Measurements from ENCODE around the gene SLC10A7. TPM values are rescaled to one million over a fixed set of nuclear protein-coding genes. Genes with fewer than 3 reads are reported as not detected.

Gene SLC10A7
- total and polyA plus RNA-seq, 2 donors (not counting 1 experiment from before 2014, with no cell fraction given) = 7.4 to 12.6 TPM

GRCh38 chr4:146246381-146246780 is 275.4 kb downstream of the SLC10A7 start:
- DNase-seq (ENCODE audit: low read depth in 2 of 2) = no peak
- no peak overlapping the region for H3K4me2 ChIP-seq (ENCODE audit: extremely low read depth, insufficient read depth, low read length)
- TF ChIP-seq EZH2 (IDR thresholded peaks at IDR 0.05; ENCODE audit: low read length, missing control alignments) (no peak), CTCF (conservative IDR thresholded peaks at IDR 0.05 in 1 of 2, IDR thresholded peaks at IDR 0.05 in 1 of 2; ENCODE audit: low read depth in 1 of 2, low read length in 2 of 2) (no peak)
- H4K20me1 ChIP-seq (ENCODE audit: control insufficient read depth, extremely low read depth, insufficient read depth, low read length) = no peaks in the 10 kb centered on the region
- no peak overlapping the region for H2AFZ ChIP-seq (ENCODE audit: low read length)
- no peaks in the 10 kb centered on the region for H3K79me2 ChIP-seq (ENCODE audit: control insufficient read depth, insufficient read depth, low read length)
- H3K27me3 ChIP-seq (ENCODE audit: control insufficient read depth, insufficient read depth, low read length) = no peaks in the 10 kb centered on the region
- H3K36me3 ChIP-seq (ENCODE audit: control insufficient read depth, insufficient read depth, low read length) = no peaks in the 10 kb centered on the region
- no peaks in the 10 kb centered on the region for H3K9me3 ChIP-seq (ENCODE audit: control insufficient read depth, insufficient read depth, low read depth, low read length)
- no peak overlapping the region for H3K4me3 ChIP-seq (replicated peaks in 1 of 4; ENCODE audit: control extremely low read depth in 1 of 4, insufficient read depth in 1 of 4, low read depth in 3 of 4, low read length in 4 of 4)
- H3K27ac ChIP-seq (ENCODE audit: insufficient read depth, low read length) = no peak overlapping the region
- no peak overlapping the region for H3K9ac ChIP-seq (ENCODE audit: insufficient read depth, low read length)
- H3K4me1 ChIP-seq (ENCODE audit: control insufficient read depth, extremely low read depth, insufficient read depth, low read length) = peaks cover 7% of the 10 kb centered on the region

- Histone ChIP-seq H3K27me3 (ENCODE audit: control insufficient read depth, insufficient read depth, low read length) (no peaks in the 10 kb centered on the region), H3K9ac (ENCODE audit: insufficient read depth, low read length) (no peak overlapping the region), H4K20me1 (ENCODE audit: control insufficient read depth, extremely low read depth, insufficient read depth, low read length) (no peaks in the 10 kb centered on the region), H3K27ac (ENCODE audit: insufficient read depth, low read length) (no peak overlapping the region), H3K36me3 (ENCODE audit: control insufficient read depth, insufficient read depth, low read length) (no peaks in the 10 kb centered on the region), H3K4me1 (ENCODE audit: control insufficient read depth, extremely low read depth, insufficient read depth, low read length) (peaks cover 10% of the 10 kb centered on the region), H3K4me2 (ENCODE audit: extremely low read depth, insufficient read depth, low read length) (no peak overlapping the region), H3K9me3 (ENCODE audit: control insufficient read depth, insufficient read depth, low read depth, low read length) (no peaks in the 10 kb centered on the region), H3K4me3 (replicated peaks in 1 of 4; ENCODE audit: control extremely low read depth in 1 of 4, insufficient read depth in 1 of 4, low read depth in 3 of 4, low read length in 4 of 4) (no peak overlapping the region), H3K79me2 (ENCODE audit: control insufficient read depth, insufficient read depth, low read length) (no peaks in the 10 kb centered on the region), H2AFZ (ENCODE audit: low read length) (no peak overlapping the region)
- peak; percentile 39 to 53 for DNase-seq (ENCODE audit: low read depth in 2 of 2)
- TF ChIP-seq CTCF (conservative IDR thresholded peaks at IDR 0.05 in 1 of 2, IDR thresholded peaks at IDR 0.05 in 1 of 2; ENCODE audit: low read depth in 1 of 2, low read length in 2 of 2) (no peak), EZH2 (IDR thresholded peaks at IDR 0.05; ENCODE audit: low read length, missing control alignments) (no peak)
These were observed 275.9 kb downstream of the SLC10A7 start for GRCh38 chr4:146245850-146246249.

- Histone ChIP-seq H3K9ac (ENCODE audit: insufficient read depth, low read length) (no peak overlapping the region), H3K36me3 (ENCODE audit: control insufficient read depth, insufficient read depth, low read length) (no peaks in the 10 kb centered on the region), H3K9me3 (ENCODE audit: control insufficient read depth, insufficient read depth, low read depth, low read length) (no peaks in the 10 kb centered on the region), H3K79me2 (ENCODE audit: control insufficient read depth, insufficient read depth, low read length) (no peaks in the 10 kb centered on the region), H3K27ac (ENCODE audit: insufficient read depth, low read length) (no peak overlapping the region), H3K27me3 (ENCODE audit: control insufficient read depth, insufficient read depth, low read length) (no peaks in the 10 kb centered on the region), H3K4me1 (ENCODE audit: control insufficient read depth, extremely low read depth, insufficient read depth, low read length) (peaks cover 10% of the 10 kb centered on the region), H2AFZ (ENCODE audit: low read length) (no peak overlapping the region), H4K20me1 (ENCODE audit: control insufficient read depth, extremely low read depth, insufficient read depth, low read length) (no peaks in the 10 kb centered on the region), H3K4me2 (ENCODE audit: extremely low read depth, insufficient read depth, low read length) (no peak overlapping the region), H3K4me3 (replicated peaks in 1 of 4; ENCODE audit: control extremely low read depth in 1 of 4, insufficient read depth in 1 of 4, low read depth in 3 of 4, low read length in 4 of 4) (no peak overlapping the region)
- peak in 1 of 2 donors; percentile 23 for DNase-seq (ENCODE audit: low read depth in 2 of 2)
- TF ChIP-seq EZH2 (IDR thresholded peaks at IDR 0.05; ENCODE audit: low read length, missing control alignments) (no peak), CTCF (conservative IDR thresholded peaks at IDR 0.05 in 1 of 2, IDR thresholded peaks at IDR 0.05 in 1 of 2; ENCODE audit: low read depth in 1 of 2, low read length in 2 of 2) (no peak)
These were observed 276.5 kb downstream of the SLC10A7 start for GRCh38 chr4:146245246-146245645.
